GM12878 (cell line): ENCODE measurements around the gene CCDC61. TPM values are rescaled to one million over a fixed set of nuclear protein-coding genes. Genes with fewer than 3 reads are reported as not detected.

Experiments
- ATAC-seq: fragments of 200-7000 bp; cut with Tn5 transposase; 3 replicates; pipeline ENCODE4 v1.9.1; 2020; ENCODE audit warnings: mild to moderate bottlenecking, moderate library complexity
- BruUV-seq: library from RNA; stranded (reverse); fragments of 400-500 nt; replicated peaks from 2 replicates; lab custom pipeline; 2021; lab: Mats Ljungman, UMichigan
- CTCF ChIA-PET: fragments of 300-600 bp; sonication (Branson Sonifier 250); formaldehyde crosslinking; extraction: SDS; loops from one replicate; lab custom pipeline; 2021; ENCODE audit warnings: inconsistent platforms; lab: Yijun Ruan, JAX
- POLR2A ChIA-PET: fragments of 350-600 bp; formaldehyde crosslinking; extraction: SDS; loops from one replicate; lab custom pipeline; 2021; ENCODE audit warnings: inconsistent platforms; lab: Charles Lee
- RAD21 ChIA-PET: fragments of 300-600 bp; sonication (Branson Sonifier 250); formaldehyde crosslinking; loops from one replicate; lab custom pipeline; 2023; ENCODE audit warnings: antibody characterized with exemption; ENCODE audit not compliant: unreplicated experiment; lab: Charles Lee
- SMC1A ChIA-PET: fragments of 300-600 bp; sonication (Branson Sonifier 250); formaldehyde crosslinking; loops from one replicate; lab custom pipeline; 2023; ENCODE audit not compliant: unreplicated experiment, uncharacterized antibody; lab: Charles Lee
- DNase-seq: peaks from one replicate; pipeline ENCODE4 v3.0.0-alpha.2; 2011; ENCODE audit warnings: low read depth, low spot score
- FAIRE-seq: peaks from 3 replicates; lab custom pipeline; 2011; peaks lifted over from hg19 to GRCh38; lab: Jason Lieb, UNC
- H2AFZ ChIP-seq: 2 replicates; pipeline ENCODE4 v1.6.0; 2011; ENCODE audit warnings: low read depth, low read length, control low read depth; ENCODE audit not compliant: control insufficient read depth
- H3K27ac ChIP-seq: 2 replicates; pipeline ENCODE4 v1.5.1; 2011; ENCODE audit warnings: control low read depth; ENCODE audit not compliant: control insufficient read depth, insufficient read depth
- H3K27me3 ChIP-seq, 2 experiments: replicated peaks in 1 of 2; 2 replicates each; pipeline versions ENCODE4 v1.6.0 to v1.6.1; 2011; ENCODE audit warnings: low read length in 1 of 2; ENCODE audit not compliant: control insufficient read depth in 2 of 2, insufficient read depth in 2 of 2
- H3K36me3 ChIP-seq, 2 experiments: 2 replicates each; pipeline ENCODE4 v1.5.1; 2011; ENCODE audit warnings: low read length in 1 of 2; ENCODE audit not compliant: control insufficient read depth in 2 of 2, insufficient read depth in 2 of 2
- H3K4me1 ChIP-seq: 2 replicates; pipeline ENCODE4 v1.6.1; 2011; ENCODE audit warnings: mild to moderate bottlenecking, low read length, moderate library complexity, mixed read lengths; ENCODE audit not compliant: control insufficient read depth, insufficient read depth
- H3K4me2 ChIP-seq: 2 replicates; pipeline ENCODE4 v1.6.0; 2011; ENCODE audit warnings: control low read depth; ENCODE audit not compliant: control insufficient read depth, insufficient read depth
- H3K4me3 ChIP-seq: fragments of 200-600 bp; sonication (generic); 2 replicates; pipeline ENCODE4 v1.5.1; 2016
- H3K79me2 ChIP-seq: 2 replicates; pipeline ENCODE4 v1.6.0; 2011; ENCODE audit warnings: low read length; ENCODE audit not compliant: control insufficient read depth, insufficient read depth
- H3K9ac ChIP-seq: 2 replicates; pipeline ENCODE4 v1.8.0; 2011; ENCODE audit warnings: low read length, control low read depth, mixed read lengths; ENCODE audit not compliant: control insufficient read depth, insufficient read depth
- H3K9me3 ChIP-seq: replicated peaks from 3 replicates; pipeline ENCODE4 v1.5.1; 2011; ENCODE audit warnings: mild to moderate bottlenecking, low read length; ENCODE audit not compliant: control insufficient read depth, insufficient read depth
- H4K20me1 ChIP-seq: 2 replicates; pipeline ENCODE4 v1.6.0; 2011; ENCODE audit not compliant: control insufficient read depth, insufficient read depth
- CBX5 ChIP-seq: sonication (generic); IDR thresholded peaks from 2 replicates; pipeline ENCODE4 v1.6.1; 2016; ENCODE audit warnings: low read depth, moderate library complexity, mild to moderate bottlenecking, inconsistent platforms
- ELK1 ChIP-seq: IDR thresholded peaks from 2 replicates; pipeline ENCODE4 v1.6.1; 2012; ENCODE audit warnings: low read depth, low read length, improper control_type of control experiment
- JUND ChIP-seq: IDR thresholded peaks from 2 replicates; pipeline ENCODE4 v1.6.1; 2012; ENCODE audit warnings: low read depth, mild to moderate bottlenecking, low read length, improper control_type of control experiment, moderate library complexity
- MXI1 ChIP-seq: fragments of 150-350 bp; IDR thresholded peaks from 2 replicates; pipeline ENCODE4 v1.6.1; 2011; ENCODE audit warnings: low read depth, mild to moderate bottlenecking, inconsistent platforms, low read length, improper control_type of control experiment
- NR2C2 ChIP-seq: IDR thresholded peaks from 2 replicates; pipeline ENCODE4 v1.6.1; 2011; ENCODE audit warnings: borderline replicate concordance, low read depth; ENCODE audit not compliant: control insufficient read depth, insufficient read length
- PKNOX1 ChIP-seq: fragments of 450-650 bp; IDR thresholded peaks from 2 replicates; pipeline ENCODE4 v1.6.1; 2016; ENCODE audit warnings: mild to moderate bottlenecking
- RUNX3 ChIP-seq: IDR thresholded peaks from 2 replicates; pipeline ENCODE4 v1.6.1; 2012; ENCODE audit warnings: low read length, inconsistent platforms
- SIN3A ChIP-seq: IDR thresholded peaks from 2 replicates; pipeline ENCODE4 v1.6.1; 2012; ENCODE audit warnings: low read depth, low read length, improper control_type of control experiment
- SMARCA5 ChIP-seq: fragments of 450-650 bp; IDR thresholded peaks from 2 replicates; pipeline ENCODE4 v1.6.1; 2017; ENCODE audit warnings: mild to moderate bottlenecking
- TAF1 ChIP-seq: IDR thresholded peaks from 2 replicates; pipeline ENCODE4 v1.6.1; 2011; ENCODE audit warnings: mild to moderate bottlenecking, low read depth, low read length, borderline replicate concordance
- TBL1XR1 ChIP-seq: IDR thresholded peaks from 2 replicates; pipeline ENCODE4 v1.6.1; 2012; ENCODE audit warnings: low read depth, low read length, improper control_type of control experiment
- TCF12 ChIP-seq: IDR thresholded peaks from 2 replicates; pipeline ENCODE4 v1.6.1; 2011; ENCODE audit warnings: low read depth, mild to moderate bottlenecking, low read length
- WGBS: methylation state at CpG from one replicate; pipeline ENCODE4 v1.1.6; 2016; ENCODE audit warnings: low lambda C conversion rate; ENCODE audit not compliant: insufficient replicate concordance, insufficient coverage; ENCODE audit errors: missing lambda C conversion rate; 5-methylcytosine and 5-hydroxymethylcytosine counted together
- in situ Hi-C: fragments of 300-500 bp; cut with MboI; formaldehyde crosslinking; loops from 9 replicates; pipeline ENCODE4 v1.14.3; 2018; ENCODE audit warnings: mixed read lengths
- intact Hi-C: fragments of 100-400 bp; cut with micrococcal nuclease; formaldehyde crosslinking; loops from one replicate; pipeline ENCODE4 v1.14.2; 2022; ENCODE audit not compliant: unreplicated experiment
- polyA plus RNA-seq, 11 experiments: library from polyadenylated mRNA; depleted of rRNA in 4 of 11; unstranded in 6 of 11; stranded (reverse) in 5 of 11; fragments of >200 nt; fragmentation: Nextera tagmentation in 4 of 11; fragmentation: Illumina TruSeq in 1 of 11; extraction: Ambion mirVana in 4 of 11; extraction: Trizol in 1 of 11; gene quantifications; 1 replicate in 1 of 11; 2 replicates in 10 of 11; pipeline versions ENCODE4 v1.2.1 to v1.2.3, GENCODE V29; 2011 to 2016; ENCODE audit warnings: inconsistent platforms in 2 of 11, missing spikeins in 2 of 11, low read depth in 1 of 11
- total RNA-seq, 4 experiments: library from RNA; depleted of rRNA in 3 of 4; stranded (reverse); fragments of >200 nt in 3 of 4; fragmentation: Illumina TruSeq in 1 of 4; extraction: Trizol in 1 of 4; gene quantifications; 2 replicates each; pipeline versions ENCODE4 v1.2.1 to v1.2.3, GENCODE V29; 2013 to 2021
- TF ChIP-seq, protein P1 (sequence below): IDR thresholded peaks from 2 replicates; pipeline ENCODE4 v1.6.1; 2012; ENCODE audit warnings: low read length, inconsistent platforms

CCDC61 gene
- total and polyA plus RNA-seq, 10 of the 15 experiments (the other 5 are each of a cell fraction or from before 2014, with no cell fraction given): 0.27 to 27.1 (median 8.7) TPM

- Histone ChIP-seq H3K79me2 (no peaks in the 10 kb centered on the region), H3K27me3 (peaks cover 0 to 2% of the 10 kb centered on the region in 2 experiments; a peak in 1 of 4 replicates), H2AFZ (no peak overlapping the region), H4K20me1 (no peaks in the 10 kb centered on the region), H3K4me1 (peaks cover 5% of the 10 kb centered on the region), H3K9me3 (peaks cover 3% of the 10 kb centered on the region; the same call in 2 of the 3 replicates), H3K4me3 (no peak overlapping the region), H3K27ac (no peak overlapping the region), H3K9ac (no peak overlapping the region), H3K36me3 (no peaks in the 10 kb centered on the region), H3K4me2 (no peak overlapping the region)
- in situ Hi-C loops: no loop called here
- ChIA-PET SMC1A (no interaction called here), RAD21 (no interaction called here), CTCF (no interaction called here), POLR2A (no interaction called here)
- no TSS peak for BruUV-seq
- no peak for FAIRE-seq
- intact Hi-C loops: no loop called here
- ATAC-seq: no peak
- no peak for TF ChIP-seq JUND
- no peak for TF ChIP-seq TCF12
- TF ChIP-seq, protein P1, sequence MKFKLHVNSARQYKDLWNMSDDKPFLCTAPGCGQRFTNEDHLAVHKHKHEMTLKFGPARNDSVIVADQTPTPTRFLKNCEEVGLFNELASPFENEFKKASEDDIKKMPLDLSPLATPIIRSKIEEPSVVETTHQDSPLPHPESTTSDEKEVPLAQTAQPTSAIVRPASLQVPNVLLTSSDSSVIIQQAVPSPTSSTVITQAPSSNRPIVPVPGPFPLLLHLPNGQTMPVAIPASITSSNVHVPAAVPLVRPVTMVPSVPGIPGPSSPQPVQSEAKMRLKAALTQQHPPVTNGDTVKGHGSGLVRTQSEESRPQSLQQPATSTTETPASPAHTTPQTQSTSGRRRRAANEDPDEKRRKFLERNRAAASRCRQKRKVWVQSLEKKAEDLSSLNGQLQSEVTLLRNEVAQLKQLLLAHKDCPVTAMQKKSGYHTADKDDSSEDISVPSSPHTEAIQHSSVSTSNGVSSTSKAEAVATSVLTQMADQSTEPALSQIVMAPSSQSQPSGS: no peak
- TF ChIP-seq MXI1: no peak
- no peak for TF ChIP-seq CBX5
- TF ChIP-seq NR2C2: no peak
- no peak for TF ChIP-seq SIN3A
- no peak for TF ChIP-seq SMARCA5
- TF ChIP-seq RUNX3: no peak
- no peak for TF ChIP-seq PKNOX1
- TF ChIP-seq TBL1XR1: no peak
- no peak for TF ChIP-seq ELK1
- TF ChIP-seq TAF1: no peak
- 18% methylated on average over 13 of the region's 13 CpGs for WGBS
- DNase-seq: no peak
Observed at GRCh38 chr19:45955905-45956608, 39.2 kb upstream of the CCDC61 start.
